ENCODE data around the gene GRIK1. TPM values are rescaled to one million over a fixed set of nuclear protein-coding genes. Genes with fewer than 3 reads are reported as not detected.

Gene GRIK1
- total RNA-seq, 3 donors from 2014 or later, result not detected

DNA sequence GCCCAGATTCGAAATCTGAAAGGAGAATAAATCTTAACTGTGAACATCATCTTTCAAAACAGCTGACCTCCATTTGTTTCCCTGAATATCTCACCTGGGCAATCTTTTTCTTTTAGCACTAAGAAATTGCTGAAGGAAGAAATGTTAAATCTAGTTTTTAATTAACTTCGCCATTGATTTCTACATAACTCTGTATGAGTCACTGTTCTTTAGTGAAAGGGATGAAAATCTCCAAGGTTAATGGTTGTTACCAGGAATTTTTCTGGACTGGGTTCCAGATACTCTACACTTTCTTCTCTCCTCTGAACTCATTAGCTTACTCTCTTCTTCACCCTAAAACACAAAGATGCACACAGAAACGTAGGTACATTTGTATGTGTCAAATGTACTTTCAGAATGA, 405.3 kb downstream of the GRIK1 start:
- no peaks in the 10 kb centered on the region for H3K4me1 Mint-ChIP-seq (ENCODE audit: low read depth)
- no peak overlapping the region for H3K4me3 Mint-ChIP-seq
- no peaks in the 10 kb centered on the region for H3K27me3 Mint-ChIP-seq (ENCODE audit: low read depth)
- DNase-seq (no peak), ATAC-seq (no peak)
- peaks cover 17% of the 10 kb centered on the region for H3K36me3 Mint-ChIP-seq (ENCODE audit: insufficient read depth)
- H3K9me3 Mint-ChIP-seq, result peaks cover 12% of the 10 kb centered on the region

DNA sequence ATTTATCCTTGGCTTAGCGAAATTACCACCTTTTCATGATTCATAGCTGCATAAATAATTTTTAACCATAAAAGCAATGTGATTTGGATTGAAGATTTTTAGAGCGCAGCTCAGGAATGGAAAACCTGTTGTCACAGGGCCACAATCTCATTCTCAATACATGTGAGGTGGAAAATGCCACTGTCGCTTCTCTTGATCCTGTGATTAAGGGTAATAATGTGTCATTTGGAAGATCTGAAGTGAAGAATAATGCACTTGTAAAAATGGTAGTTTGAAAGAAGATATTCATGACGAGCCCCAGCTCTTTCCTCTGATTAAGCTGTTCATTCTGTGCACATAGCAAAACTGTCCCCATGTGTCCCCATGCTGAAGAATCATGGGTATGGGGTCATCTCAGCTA, 410.7 kb downstream of the GRIK1 start:
- Mint-ChIP-seq H3K36me3 (ENCODE audit: insufficient read depth) (peaks cover 31% of the 10 kb centered on the region), H3K4me3 (no peak overlapping the region), H3K4me1 (ENCODE audit: low read depth) (no peaks in the 10 kb centered on the region), H3K9me3 (peaks cover 22% of the 10 kb centered on the region), H3K27me3 (ENCODE audit: low read depth) (no peaks in the 10 kb centered on the region)
- ATAC-seq (no peak), DNase-seq (no peak)

- DNase-seq, result no peak
- H3K4me1 Mint-ChIP-seq (ENCODE audit: low read depth), result no peaks in the 10 kb centered on the region
- peaks cover 27% of the 10 kb centered on the region for H3K36me3 Mint-ChIP-seq (ENCODE audit: insufficient read depth)
- H3K9me3 Mint-ChIP-seq, result peaks cover 19% of the 10 kb centered on the region
- H3K4me3 Mint-ChIP-seq, result no peak overlapping the region
- ATAC-seq, result no peak
- no peaks in the 10 kb centered on the region for H3K27me3 Mint-ChIP-seq (ENCODE audit: low read depth)
These were observed 413.3 kb downstream of the GRIK1 start for GRCh38 chr21:29526545-29526944.

DNA sequence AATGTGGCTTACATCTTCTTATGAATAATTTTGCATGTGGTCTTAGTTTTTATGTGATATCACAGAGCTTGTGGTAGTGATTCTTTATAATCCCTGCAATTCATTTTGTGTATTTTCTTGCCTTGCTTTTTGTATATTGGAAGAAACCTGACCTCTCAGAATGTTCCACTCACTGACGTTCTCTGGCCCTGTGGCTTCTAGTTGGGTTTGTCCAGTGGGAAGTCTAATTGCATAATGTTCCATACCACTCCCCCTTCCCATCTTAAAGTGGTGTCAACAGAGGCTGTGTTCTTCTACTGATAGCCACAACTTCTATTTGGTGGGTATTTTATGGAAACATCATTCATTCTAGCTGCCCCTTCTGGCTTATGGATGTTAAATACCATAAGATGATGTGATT, 415.7 kb downstream of the GRIK1 start:
- DNase-seq (no peak), ATAC-seq (no peak)
- H3K4me3 Mint-ChIP-seq, result no peak overlapping the region
- H3K36me3 Mint-ChIP-seq (ENCODE audit: insufficient read depth), result peaks cover 29% of the 10 kb centered on the region
- no peaks in the 10 kb centered on the region for H3K4me1 Mint-ChIP-seq (ENCODE audit: low read depth)
- peaks cover 19% of the 10 kb centered on the region for H3K9me3 Mint-ChIP-seq
- no peaks in the 10 kb centered on the region for H3K27me3 Mint-ChIP-seq (ENCODE audit: low read depth)

GRCh38 chr21:29523646-29524045, 416.1 kb downstream of the GRIK1 start:
- ATAC-seq, result no peak
- H3K9me3 Mint-ChIP-seq, result peaks cover 19% of the 10 kb centered on the region

DNA sequence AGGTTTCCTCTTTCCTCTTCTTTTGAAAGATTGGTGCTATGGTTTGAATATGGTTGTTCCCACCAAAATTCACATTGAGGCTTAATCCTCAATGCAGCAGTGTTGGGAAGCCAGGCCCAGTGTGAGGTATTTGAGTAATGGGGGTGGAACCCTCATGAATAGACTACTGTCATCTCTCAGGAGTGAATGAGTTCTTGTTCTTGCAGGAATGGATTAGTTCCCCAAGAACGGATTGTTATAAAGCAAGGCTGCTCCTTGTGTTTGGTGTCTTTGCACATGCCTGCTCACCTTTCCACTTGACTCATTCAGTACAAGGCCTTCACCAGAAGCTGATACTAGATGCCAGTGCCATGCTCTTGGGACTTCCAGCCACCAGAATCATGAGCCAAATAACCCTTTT, 417.9 kb downstream of the GRIK1 start:
- Mint-ChIP-seq H3K4me1 (ENCODE audit: low read depth) (no peaks in the 10 kb centered on the region), H3K36me3 (ENCODE audit: insufficient read depth) (peaks cover 28% of the 10 kb centered on the region), H3K4me3 (no peak overlapping the region), H3K27me3 (ENCODE audit: low read depth) (no peaks in the 10 kb centered on the region), H3K9me3 (peaks cover 14% of the 10 kb centered on the region)
- ATAC-seq (no peak), DNase-seq (no peak)

More at GRCh38 chr21:29523646-29524045, 416.1 kb downstream of the GRIK1 start:
- H3K36me3 Mint-ChIP-seq (ENCODE audit: insufficient read depth), result peaks cover 26% of the 10 kb centered on the region
- no peaks in the 10 kb centered on the region for H3K4me1 Mint-ChIP-seq (ENCODE audit: low read depth)
- DNase-seq, result no peak
- no peaks in the 10 kb centered on the region for H3K27me3 Mint-ChIP-seq (ENCODE audit: low read depth)
- no peak overlapping the region for H3K4me3 Mint-ChIP-seq

DNA sequence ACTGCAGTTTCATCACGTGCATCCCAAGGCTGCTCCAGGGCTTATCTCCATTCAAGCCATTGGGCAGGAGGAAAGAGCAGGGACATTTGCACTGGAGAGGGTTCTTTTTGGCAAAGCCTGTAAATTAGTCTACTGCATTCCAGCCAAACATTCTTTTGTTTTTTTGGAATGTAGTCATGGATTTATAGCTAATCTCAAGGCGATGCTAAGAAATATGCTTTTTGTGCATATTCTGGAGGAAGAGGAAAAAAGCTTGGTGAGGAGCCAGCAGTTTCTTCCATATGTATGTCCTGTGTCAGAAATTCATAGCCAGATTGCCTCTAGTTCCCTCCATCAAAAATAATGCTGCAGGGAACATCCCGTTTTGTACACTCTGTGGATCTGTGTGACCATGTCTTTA, 419.6 kb downstream of the GRIK1 start:
- no peaks in the 10 kb centered on the region for H3K4me1 Mint-ChIP-seq (ENCODE audit: low read depth)

DNA sequence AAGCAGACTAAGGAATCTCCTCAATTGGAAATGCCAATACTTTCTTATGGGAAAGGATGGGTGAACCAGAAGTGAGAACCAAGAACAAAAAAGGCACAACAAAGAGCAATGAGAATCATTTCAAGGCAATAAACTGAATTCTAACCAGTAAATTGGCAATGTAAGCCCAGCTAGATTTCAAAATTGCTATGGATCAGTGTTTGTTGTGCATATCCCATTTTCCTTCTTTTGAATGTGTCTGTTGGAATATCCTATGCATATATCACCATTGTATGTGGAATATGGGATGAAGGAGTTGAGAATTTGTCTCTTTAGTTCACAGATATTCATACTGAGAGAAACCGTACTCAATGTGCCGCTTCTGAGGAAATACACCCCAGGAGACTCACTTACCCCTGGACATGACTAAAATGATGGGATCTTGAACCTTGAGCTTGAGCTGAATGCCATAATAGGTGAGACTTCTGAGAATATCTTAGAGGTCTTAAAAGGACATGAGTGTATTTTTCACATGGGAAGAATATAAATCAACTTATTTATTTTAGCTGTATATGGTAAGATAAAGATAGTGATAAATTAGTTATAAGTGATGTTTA, 425.0 kb downstream of the GRIK1 start:
- Mint-ChIP-seq H3K4me3 (no peak overlapping the region), H3K27me3 (ENCODE audit: low read depth) (no peaks in the 10 kb centered on the region), H3K36me3 (ENCODE audit: insufficient read depth) (peaks cover 24% of the 10 kb centered on the region), H3K4me1 (ENCODE audit: low read depth) (no peaks in the 10 kb centered on the region), H3K9me3 (peaks cover 19% of the 10 kb centered on the region)
- DNase-seq (no peak), ATAC-seq (no peak)

More for the DNA sequence above, 419.6 kb downstream of the GRIK1 start:
- Mint-ChIP-seq H3K36me3 (ENCODE audit: insufficient read depth) (peaks cover 21% of the 10 kb centered on the region), H3K4me3 (no peak overlapping the region), H3K27me3 (ENCODE audit: low read depth) (no peaks in the 10 kb centered on the region), H3K9me3 (peaks cover 8% of the 10 kb centered on the region)
- no peak for ATAC-seq
- DNase-seq, result no peak

DNA sequence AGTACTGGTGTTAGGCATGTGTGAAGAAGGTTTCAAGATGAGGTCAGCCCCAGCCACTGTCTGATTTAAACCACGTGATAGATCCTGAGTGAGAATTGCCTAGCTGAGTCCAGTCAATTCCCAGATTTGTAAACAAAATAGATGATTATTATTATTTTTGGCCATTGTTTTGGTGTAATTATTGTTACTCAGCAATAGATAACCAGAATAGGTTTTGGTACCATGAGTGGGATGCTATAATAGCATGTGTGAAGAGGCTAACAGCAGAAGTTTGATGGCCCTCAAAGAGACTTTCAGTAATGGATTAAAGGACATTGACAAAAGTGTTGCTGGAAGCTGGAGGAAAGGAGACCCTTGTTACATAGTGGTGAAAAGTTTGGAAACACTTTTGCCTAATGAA, 426.3 kb downstream of the GRIK1 start:
- DNase-seq (no peak), ATAC-seq (no peak)
- H3K36me3 Mint-ChIP-seq (ENCODE audit: insufficient read depth), result peaks cover 22% of the 10 kb centered on the region
- no peaks in the 10 kb centered on the region for H3K27me3 Mint-ChIP-seq (ENCODE audit: low read depth)
- H3K4me3 Mint-ChIP-seq, result no peak overlapping the region
- H3K9me3 Mint-ChIP-seq, result peaks cover 19% of the 10 kb centered on the region
- no peaks in the 10 kb centered on the region for H3K4me1 Mint-ChIP-seq (ENCODE audit: low read depth)

GRCh38 chr21:29511096-29511495, 428.7 kb downstream of the GRIK1 start:
- DNase-seq (no peak), ATAC-seq (no peak)
- peaks cover 19% of the 10 kb centered on the region for H3K9me3 Mint-ChIP-seq
- H3K4me1 Mint-ChIP-seq (ENCODE audit: low read depth), result no peaks in the 10 kb centered on the region
- H3K36me3 Mint-ChIP-seq (ENCODE audit: insufficient read depth), result peaks cover 18% of the 10 kb centered on the region
- no peaks in the 10 kb centered on the region for H3K27me3 Mint-ChIP-seq (ENCODE audit: low read depth)
- H3K4me3 Mint-ChIP-seq, result no peak overlapping the region

DNA sequence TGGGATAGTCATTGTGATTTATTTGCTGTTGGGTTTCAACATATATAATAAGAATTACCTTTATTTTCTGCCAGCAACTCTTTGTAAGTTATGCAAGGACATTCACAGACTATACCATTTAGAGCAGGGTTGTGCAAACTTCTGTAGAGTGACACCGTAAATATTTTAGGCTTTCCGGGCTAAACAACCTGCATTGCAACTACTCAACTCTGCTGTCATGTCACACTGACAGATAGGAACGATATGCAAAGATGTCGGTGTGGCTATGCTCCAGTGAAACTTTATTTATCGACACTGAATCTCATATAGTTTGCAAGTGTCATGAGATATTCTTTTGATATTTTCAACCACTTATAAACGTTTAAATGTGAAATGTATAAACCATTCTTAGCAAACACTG, 430.7 kb downstream of the GRIK1 start:
- H3K36me3 Mint-ChIP-seq (ENCODE audit: insufficient read depth), result peaks cover 18% of the 10 kb centered on the region
- no peak overlapping the region for H3K4me3 Mint-ChIP-seq
- DNase-seq (no peak), ATAC-seq (no peak)
- H3K27me3 Mint-ChIP-seq (ENCODE audit: low read depth), result no peaks in the 10 kb centered on the region
- peaks cover 8% of the 10 kb centered on the region for H3K9me3 Mint-ChIP-seq
- H3K4me1 Mint-ChIP-seq (ENCODE audit: low read depth), result no peaks in the 10 kb centered on the region

GRCh38 chr21:29508301-29508700, 431.5 kb downstream of the GRIK1 start:
- Mint-ChIP-seq H3K9me3 (no peaks in the 10 kb centered on the region), H3K4me3 (no peak overlapping the region), H3K36me3 (ENCODE audit: insufficient read depth) (peaks cover 17% of the 10 kb centered on the region), H3K27me3 (ENCODE audit: low read depth) (no peaks in the 10 kb centered on the region), H3K4me1 (ENCODE audit: low read depth) (no peaks in the 10 kb centered on the region)
- ATAC-seq (no peak), DNase-seq (no peak)

DNA sequence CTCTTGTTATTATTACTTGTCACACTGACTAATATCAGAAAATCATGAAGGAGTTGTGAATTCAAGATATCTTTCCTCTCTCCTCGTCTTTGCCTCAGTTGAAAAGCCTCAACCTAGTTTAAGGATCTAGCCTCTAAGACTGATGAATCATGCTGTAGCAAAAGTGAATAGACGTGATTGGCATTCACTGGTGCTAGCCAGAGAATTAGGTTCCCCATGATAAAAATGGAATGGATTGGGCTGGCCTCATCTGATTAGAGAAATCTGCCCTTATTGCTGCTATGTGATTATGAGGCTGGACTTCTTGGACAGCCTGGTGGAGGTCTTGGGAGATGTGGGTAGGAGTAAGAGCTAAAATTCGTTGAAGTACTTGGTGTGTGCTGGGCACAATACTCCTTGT, 432.8 kb downstream of the GRIK1 start:
- no peaks in the 10 kb centered on the region for H3K27me3 Mint-ChIP-seq (ENCODE audit: low read depth)
- H3K36me3 Mint-ChIP-seq (ENCODE audit: insufficient read depth), result peaks cover 17% of the 10 kb centered on the region
- H3K4me1 Mint-ChIP-seq (ENCODE audit: low read depth), result no peaks in the 10 kb centered on the region
- H3K4me3 Mint-ChIP-seq, result no peak overlapping the region
- no peak for DNase-seq
- H3K9me3 Mint-ChIP-seq, result no peaks in the 10 kb centered on the region
- ATAC-seq, result no peak

GRCh38 chr21:29506214-29506613, 433.6 kb downstream of the GRIK1 start:
- Mint-ChIP-seq H3K9me3 (no peaks in the 10 kb centered on the region), H3K4me3 (no peak overlapping the region), H3K27me3 (ENCODE audit: low read depth) (no peaks in the 10 kb centered on the region), H3K36me3 (ENCODE audit: insufficient read depth) (peaks cover 20% of the 10 kb centered on the region), H3K4me1 (ENCODE audit: low read depth) (no peaks in the 10 kb centered on the region)
- ATAC-seq (no peak), DNase-seq (no peak)

GRCh38 chr21:29504751-29505321, 435.0 kb downstream of the GRIK1 start:
- no peak for DNase-seq
- Mint-ChIP-seq H3K9me3 (no peaks in the 10 kb centered on the region), H3K27me3 (ENCODE audit: low read depth) (no peaks in the 10 kb centered on the region), H3K4me1 (ENCODE audit: low read depth) (no peaks in the 10 kb centered on the region), H3K36me3 (ENCODE audit: insufficient read depth) (peaks cover 20% of the 10 kb centered on the region), H3K4me3 (no peak overlapping the region)
- no peak for ATAC-seq
